IMR-90 (cell line): Measurements from ENCODE around the gene SLC4A1AP. TPM values are rescaled to one million over a fixed set of nuclear protein-coding genes. Genes with fewer than 3 reads are reported as not detected.

Experiments used
- ATAC-seq: fragments of 200-7000 bp; cut with Tn5 transposase; 2 replicates; pipeline ENCODE4 v1.9.1; 2020; ENCODE audit warnings: low read depth, mild to moderate bottlenecking, moderate library complexity
- BruUV-seq: library from RNA; stranded (reverse); fragments of 400-500 nt; replicated peaks from 2 replicates; lab custom pipeline; 2021; lab: Mats Ljungman, UMichigan
- CTCF ChIA-PET: fragments of 300-600 bp; formaldehyde crosslinking; extraction: SDS; loops from one replicate; lab custom pipeline; 2021; ENCODE audit warnings: antibody characterized with exemption; lab: Yijun Ruan, JAX
- POLR2A ChIA-PET: fragments of 300-600 bp; sonication (Branson Sonifier 250); formaldehyde crosslinking; loops from one replicate; lab custom pipeline; 2022; ENCODE audit warnings: antibody characterized with exemption; ENCODE audit not compliant: unreplicated experiment; lab: Charles Lee
- DNase-seq: peaks from one replicate; pipeline ENCODE4 v3.0.0; 2013
- H2AFZ ChIP-seq: replicated peaks from 2 replicates; pipeline ENCODE3; 2013; ENCODE audit warnings: low read length, mild to moderate bottlenecking; ENCODE audit not compliant: poor library complexity
- H2AK5ac ChIP-seq: 2 replicates; pipeline ENCODE4 v1.6.1; 2013; ENCODE audit warnings: low read depth, low read length, inconsistent platforms
- H2AK9ac ChIP-seq: replicated peaks from 2 replicates; pipeline ENCODE3; 2013; ENCODE audit warnings: mild to moderate bottlenecking, low read depth, low read length, moderate library complexity; ENCODE audit not compliant: poor library complexity
- H2BK120ac ChIP-seq: 2 replicates; pipeline ENCODE4 v1.6.1; 2013; ENCODE audit warnings: low read depth, low read length, inconsistent platforms
- H2BK15ac ChIP-seq: 3 replicates; pipeline ENCODE4 v1.6.1; 2013; ENCODE audit warnings: low read depth, low read length, inconsistent platforms
- H2BK20ac ChIP-seq: 2 replicates; pipeline ENCODE4 v1.6.1; 2013; ENCODE audit warnings: low read depth, mild to moderate bottlenecking, inconsistent platforms, low read length, moderate library complexity
- H2BK5ac ChIP-seq: 2 replicates; pipeline ENCODE4 v1.6.1; 2013; ENCODE audit warnings: mild to moderate bottlenecking, low read depth, low read length, inconsistent platforms; ENCODE audit not compliant: poor library complexity, severe bottlenecking
- H3K14ac ChIP-seq: replicated peaks from 2 replicates; pipeline ENCODE4 v1.6.1; 2013; ENCODE audit warnings: low read depth, low read length, inconsistent platforms
- H3K18ac ChIP-seq: 2 replicates; pipeline ENCODE4 v1.6.1; 2013; ENCODE audit warnings: low read depth, low read length, control low read depth
- H3K23ac ChIP-seq: 2 replicates; pipeline ENCODE4 v1.6.1; 2013; ENCODE audit warnings: low read depth, low read length, inconsistent platforms
- H3K27ac ChIP-seq: 2 replicates; pipeline ENCODE4 v1.5.1; 2013; ENCODE audit warnings: mild to moderate bottlenecking, control low read depth, low read length; ENCODE audit not compliant: insufficient read depth
- H3K27me3 ChIP-seq: 2 replicates; pipeline ENCODE4 v1.6.1; 2013; ENCODE audit warnings: low read length; ENCODE audit not compliant: control insufficient read depth, insufficient read depth
- H3K36me3 ChIP-seq: 2 replicates; pipeline ENCODE4 v1.6.1; 2013; ENCODE audit warnings: low read length, mixed read lengths; ENCODE audit not compliant: control insufficient read depth, insufficient read depth
- H3K4ac ChIP-seq: 2 replicates; pipeline ENCODE4 v1.6.1; 2013; ENCODE audit warnings: low read depth, low read length, inconsistent platforms
- H3K4me1 ChIP-seq: 2 replicates; pipeline ENCODE4 v1.6.1; 2013; ENCODE audit warnings: low read length, mixed read lengths; ENCODE audit not compliant: control insufficient read depth, insufficient read depth
- H3K4me2 ChIP-seq: 2 replicates; pipeline ENCODE4 v1.6.1; 2013; ENCODE audit warnings: low read depth, mild to moderate bottlenecking, control low read depth, low read length, moderate library complexity
- H3K4me3 ChIP-seq: 2 replicates; pipeline ENCODE4 v1.5.1; 2013; ENCODE audit warnings: low read depth, mild to moderate bottlenecking, control low read depth, low read length, moderate library complexity; ENCODE audit not compliant: insufficient read depth
- H3K56ac ChIP-seq: 2 replicates; pipeline ENCODE4 v1.6.1; 2013; ENCODE audit warnings: low read length, inconsistent platforms; ENCODE audit not compliant: insufficient read depth; ENCODE audit errors: extremely low read depth
- H3K79me1 ChIP-seq, 2 experiments: 2 replicates each; pipeline ENCODE4 v1.6.1; 2013; ENCODE audit warnings: low read length in 2 of 2, inconsistent platforms in 1 of 2, low read depth in 1 of 2
- H3K9ac ChIP-seq: 2 replicates; pipeline ENCODE4 v1.6.1; 2013; ENCODE audit warnings: low read depth, low read length, control low read depth
- H3K9me1 ChIP-seq: 2 replicates; pipeline ENCODE4 v1.6.1; 2013; ENCODE audit warnings: low read length, inconsistent platforms; ENCODE audit not compliant: insufficient read depth
- H3K9me3 ChIP-seq: 2 replicates; pipeline ENCODE4 v1.6.1; 2013; ENCODE audit warnings: low read length; ENCODE audit not compliant: control insufficient read depth, insufficient read depth
- H4K20me1 ChIP-seq: 2 replicates; pipeline ENCODE4 v1.6.1; 2013; ENCODE audit warnings: low read length, inconsistent platforms; ENCODE audit not compliant: insufficient read depth
- H4K5ac ChIP-seq: 2 replicates; pipeline ENCODE4 v1.6.1; 2013; ENCODE audit warnings: mild to moderate bottlenecking, low read depth, low read length, control low read depth
- H4K8ac ChIP-seq, 2 experiments: 2 replicates each; pipeline ENCODE4 v1.6.1; 2013; ENCODE audit warnings: low read depth in 2 of 2, low read length in 2 of 2, control low read depth in 1 of 2, inconsistent platforms in 1 of 2
- H4K91ac ChIP-seq: 2 replicates; pipeline ENCODE4 v1.6.1; 2013; ENCODE audit warnings: low read depth, low read length, inconsistent platforms; ENCODE audit not compliant: insufficient read depth
- RFX5 ChIP-seq: IDR thresholded peaks from 2 replicates; pipeline ENCODE4 v1.8.0; 2012; ENCODE audit warnings: low read depth, mild to moderate bottlenecking, low read length, moderate library complexity
- WGBS, 2 experiments: methylation state at CpG; one replicate each; pipeline versions ENCODE4 v1.1.5 to v1.1.7; 2013; ENCODE audit warnings: missing lambda C conversion rate in 2 of 2; ENCODE audit not compliant: insufficient read length in 1 of 2; ENCODE audit errors: extremely low coverage in 2 of 2; 5-methylcytosine and 5-hydroxymethylcytosine counted together
- dilution Hi-C: fragments of 300-500 bp; cut with HindIII; formaldehyde crosslinking; loops from one replicate; pipeline ENCODE4 v1.14.3; 2018; ENCODE audit warnings: low sequenced_read_pairs; ENCODE audit not compliant: unreplicated experiment
- in situ Hi-C: fragments of 300-500 bp; cut with MboI; formaldehyde crosslinking; loops from 3 replicates; pipeline ENCODE4 v1.14.3; 2019; ENCODE audit warnings: low sequenced_read_pairs, inconsistent platforms, mixed read lengths
- intact Hi-C: fragments of 100-400 bp; cut with micrococcal nuclease; formaldehyde crosslinking; loops from 2 replicates; pipeline ENCODE4 v1.10.0; 2022
- polyA plus RNA-seq, 3 experiments: library from polyadenylated mRNA; depleted of rRNA; stranded (reverse); fragments of >200 nt; gene quantifications; 2 replicates each; pipeline ENCODE4 v1.2.3, GENCODE V29; 2012; ENCODE audit warnings: low replicate concordance in 1 of 3
- total RNA-seq: library from RNA; depleted of rRNA; stranded (reverse); fragments of >200 nt; gene quantifications from 2 replicates; pipeline ENCODE4 v1.2.3, GENCODE V29; 2012
- TF ChIP-seq, protein P1 (sequence below): fragments of 150-350 bp; IDR thresholded peaks from 2 replicates; pipeline ENCODE4 v1.6.1; 2017; ENCODE audit warnings: mild to moderate bottlenecking, antibody characterized with exemption, low read length, low read depth

The SLC4A1AP gene
- total and polyA plus RNA-seq, 2 of the 4 experiments (the other 2 are of a cell fraction), result 11.7 to 13.6 TPM

- ATAC-seq (no peak), DNase-seq (no peak)
- no TSS peak for BruUV-seq
- H4K20me1 ChIP-seq, result no peaks in the 10 kb centered on the region
- TF ChIP-seq, protein P1, sequence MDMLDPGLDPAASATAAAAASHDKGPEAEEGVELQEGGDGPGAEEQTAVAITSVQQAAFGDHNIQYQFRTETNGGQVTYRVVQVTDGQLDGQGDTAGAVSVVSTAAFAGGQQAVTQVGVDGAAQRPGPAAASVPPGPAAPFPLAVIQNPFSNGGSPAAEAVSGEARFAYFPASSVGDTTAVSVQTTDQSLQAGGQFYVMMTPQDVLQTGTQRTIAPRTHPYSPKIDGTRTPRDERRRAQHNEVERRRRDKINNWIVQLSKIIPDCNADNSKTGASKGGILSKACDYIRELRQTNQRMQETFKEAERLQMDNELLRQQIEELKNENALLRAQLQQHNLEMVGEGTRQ, result no peak
- no peak for TF ChIP-seq RFX5
- H2BK5ac ChIP-seq, result no peak overlapping the region
- H3K56ac ChIP-seq, result no peak overlapping the region
- 0 out of 2 replicates have a peak overlapping the region, but pooled peaks have one; percentile 43 for H2AK5ac ChIP-seq
- peak overlapping the region; percentile 25 for H2AFZ ChIP-seq
- no peak overlapping the region for H2BK120ac ChIP-seq
- H3K4me3 ChIP-seq, result no peak overlapping the region
- in situ Hi-C loops, result no loop called here
- H4K5ac ChIP-seq, result no peak overlapping the region
- ChIA-PET CTCF (interaction anchor here (0.5 kb wide), 1 partner anchor 792 kb away, joined by 3 read pairs; no protein-coding TSS in a partner anchor), POLR2A (no interaction called here)
- no peak overlapping the region for H2BK20ac ChIP-seq
- no peak overlapping the region for H3K14ac ChIP-seq
- dilution Hi-C loops, result no loop called here
- H3K27ac ChIP-seq, result no peak overlapping the region
- 0 out of 2 replicates have a peak overlapping the region, but pooled peaks have one; percentile 33 for H4K91ac ChIP-seq
- H3K18ac ChIP-seq, result no peak overlapping the region
- H4K8ac ChIP-seq, result peak overlapping the region in 1 of 2 experiments; percentile 79; a peak in 1 of 4 replicates
- H2BK15ac ChIP-seq, result peak overlapping the region; percentile 91; the same call in 1 of the 3 replicates
- intact Hi-C loops, result no loop called here
- 100% methylated on average over 3 of the region's 6 CpGs; no CpG with 5 or more reads in 1 of the 2 experiments for WGBS, 2 experiments
- H3K36me3 ChIP-seq, result no peaks in the 10 kb centered on the region
- H3K9me3 ChIP-seq, result no peaks in the 10 kb centered on the region
- H3K27me3 ChIP-seq, result no peaks in the 10 kb centered on the region
- H3K9me1 ChIP-seq, result peaks cover 4% of the 10 kb centered on the region
- no peak overlapping the region for H3K4me2 ChIP-seq
- peak overlapping the region; percentile 11 for H2AK9ac ChIP-seq
- no peak overlapping the region for H3K9ac ChIP-seq
- H3K23ac ChIP-seq, result no peak overlapping the region; the same call in 1 of the 2 replicates
- peaks cover 9% of the 10 kb centered on the region for H3K4me1 ChIP-seq
- H3K4ac ChIP-seq, result 0 out of 2 replicates have a peak overlapping the region, but pooled peaks have one; percentile 23
- no peaks in the 10 kb centered on the region for H3K79me1 ChIP-seq
Observed at GRCh38 chr2:27736890-27737204, 73.2 kb downstream of the SLC4A1AP start.
